GM11168 (cell line): ENCODE results near the gene MPHOSPH6.
"Not testable (repeated sequence)": the region's sequence is repeated elsewhere in the genome, so short reads cannot be mapped to it uniquely, and the experiment has no call there.

Experiments used
- in situ Hi-C: fragments of 300-500 bp; cut with MboI; formaldehyde crosslinking; loops from one replicate; pipeline ENCODE4 v1.12.0; 2022; ENCODE audit warnings: low sequenced_read_pairs; ENCODE audit not compliant: unreplicated experiment

MPHOSPH6 gene

DNA sequence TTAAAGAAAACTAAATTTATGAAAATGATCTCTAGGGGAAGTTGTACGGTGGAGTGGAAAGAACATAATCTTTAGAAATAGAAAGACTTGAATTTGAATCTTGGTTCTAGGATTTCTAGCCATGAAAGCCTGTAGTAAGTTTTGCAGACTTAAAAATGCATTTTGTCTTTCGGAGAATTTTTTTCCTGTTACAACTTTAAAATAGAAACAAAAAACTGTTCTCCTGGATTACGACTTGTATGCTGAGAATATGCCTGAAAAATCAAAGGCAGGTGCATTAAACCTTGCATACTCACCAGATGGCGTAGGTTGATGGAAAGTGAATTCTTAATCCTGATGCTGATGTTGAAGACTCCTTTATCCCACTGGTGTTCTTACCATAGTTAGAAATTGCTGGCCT, 7.5 kb upstream of the MPHOSPH6 start:
- in situ Hi-C loops = no loop called here

DNA sequence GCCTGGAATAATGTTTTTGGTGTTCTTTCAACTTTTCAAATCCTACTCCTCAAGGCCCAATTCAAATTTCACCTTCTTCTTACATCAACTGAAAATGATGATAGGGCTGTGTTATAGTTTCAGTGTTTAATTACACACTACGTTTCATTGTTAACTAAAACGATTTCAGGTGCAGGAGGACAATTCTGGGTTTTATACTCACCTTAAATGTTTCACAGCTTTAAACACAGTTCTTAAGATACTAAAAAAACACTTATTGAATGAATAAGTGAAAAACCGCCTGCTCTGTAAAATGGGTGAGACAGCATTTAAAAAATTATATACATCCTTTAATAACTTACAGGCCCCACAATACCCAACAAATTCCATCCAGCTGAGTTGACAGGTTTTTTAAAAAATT, 6.2 kb upstream of the MPHOSPH6 start:
- in situ Hi-C loops = no loop called here

DNA sequence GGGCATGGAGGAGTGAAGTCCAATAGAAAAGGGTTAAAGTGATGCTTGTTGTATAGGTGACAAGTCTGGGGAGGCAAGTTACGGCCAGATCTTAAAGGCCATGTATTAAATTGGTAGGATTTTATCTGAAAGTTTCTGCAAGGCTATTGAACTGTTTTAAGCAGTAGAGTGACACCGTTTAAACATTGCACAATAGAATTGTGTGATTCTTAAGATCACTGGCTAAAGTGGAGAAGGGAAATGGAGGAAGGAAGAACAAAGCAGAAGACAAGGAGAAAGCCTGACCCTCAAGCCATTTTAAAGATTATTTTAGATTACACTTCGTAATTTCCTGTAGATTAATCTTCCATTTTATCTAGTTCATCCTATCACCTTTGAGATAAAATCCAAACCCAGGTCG, 5.6 kb upstream of the MPHOSPH6 start:
- in situ Hi-C loops = no loop called here

DNA sequence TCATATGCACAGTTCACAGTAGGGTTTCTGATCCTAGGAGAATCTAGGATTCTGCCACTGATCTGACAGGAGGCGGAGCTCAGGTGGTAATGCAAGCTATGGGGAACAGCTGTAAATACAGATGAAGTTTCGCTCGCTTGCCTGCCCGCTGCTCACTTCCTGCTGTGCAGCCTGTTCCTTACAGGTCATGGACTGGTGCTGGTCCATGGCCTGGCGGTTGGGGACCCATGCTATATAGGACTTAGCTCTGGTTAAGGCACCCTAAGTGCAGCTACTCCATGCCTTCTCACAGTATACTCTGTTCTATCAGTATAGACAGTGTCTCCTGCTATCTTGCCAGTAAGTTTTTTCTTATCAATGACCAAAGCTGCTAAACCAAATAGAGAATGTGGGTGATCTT, 2.4 kb downstream of the MPHOSPH6 start:
- in situ Hi-C loops = no loop called here

DNA sequence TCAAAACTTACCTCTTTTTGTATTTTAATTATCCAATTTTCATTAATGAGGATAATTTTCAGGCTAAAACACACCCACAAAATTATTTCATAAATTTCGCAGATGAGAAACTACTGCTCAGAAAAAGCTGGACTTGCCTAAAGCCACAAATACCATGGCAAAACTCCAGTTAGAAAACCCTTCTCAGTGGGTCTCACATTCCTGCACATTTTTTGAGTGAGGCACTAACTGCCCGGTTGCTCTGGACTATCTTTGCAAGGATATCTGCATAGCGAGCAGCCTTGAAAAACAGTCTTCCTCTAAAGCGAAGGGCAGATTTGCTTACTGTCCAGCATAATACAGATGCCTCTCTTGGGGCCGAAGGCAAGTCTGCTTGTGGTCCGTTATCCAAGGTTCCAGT, 9.8 kb downstream of the MPHOSPH6 start:
- in situ Hi-C loops = no loop called here

DNA sequence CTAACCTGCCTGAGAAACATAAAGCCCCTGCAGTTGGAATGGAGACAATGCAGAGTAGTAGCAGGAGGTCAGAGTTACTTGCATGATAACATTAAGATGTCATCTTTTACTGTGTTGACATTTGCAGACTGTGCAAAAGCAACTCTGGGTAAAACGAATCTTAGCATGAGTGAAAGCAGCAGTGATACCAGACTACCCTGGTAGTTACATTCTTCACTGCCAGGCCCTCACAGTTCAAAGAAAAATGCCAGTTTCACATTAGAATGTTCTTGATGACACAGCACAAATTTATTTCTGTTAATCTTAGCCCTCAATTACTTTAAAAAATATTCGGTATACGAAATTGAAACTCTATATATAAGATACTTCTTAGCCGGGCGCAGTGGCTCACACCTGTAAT, 12.2 kb downstream of the MPHOSPH6 start:
- in situ Hi-C loops = no loop called here

DNA sequence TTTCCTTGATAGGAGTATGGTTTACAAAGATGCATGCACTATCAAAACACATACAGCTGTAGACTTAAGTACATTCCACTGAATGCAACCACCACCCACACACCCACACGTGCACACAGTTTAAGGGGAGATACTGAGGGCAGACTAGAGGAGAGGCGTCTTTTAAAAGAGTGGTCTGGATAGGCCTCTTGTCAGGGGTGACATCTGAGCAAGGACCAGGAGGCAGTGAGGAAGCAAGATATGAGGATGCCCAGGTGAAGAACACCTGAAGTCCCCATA, 12.6 kb downstream of the MPHOSPH6 start:
- in situ Hi-C loops = no loop called here

DNA sequence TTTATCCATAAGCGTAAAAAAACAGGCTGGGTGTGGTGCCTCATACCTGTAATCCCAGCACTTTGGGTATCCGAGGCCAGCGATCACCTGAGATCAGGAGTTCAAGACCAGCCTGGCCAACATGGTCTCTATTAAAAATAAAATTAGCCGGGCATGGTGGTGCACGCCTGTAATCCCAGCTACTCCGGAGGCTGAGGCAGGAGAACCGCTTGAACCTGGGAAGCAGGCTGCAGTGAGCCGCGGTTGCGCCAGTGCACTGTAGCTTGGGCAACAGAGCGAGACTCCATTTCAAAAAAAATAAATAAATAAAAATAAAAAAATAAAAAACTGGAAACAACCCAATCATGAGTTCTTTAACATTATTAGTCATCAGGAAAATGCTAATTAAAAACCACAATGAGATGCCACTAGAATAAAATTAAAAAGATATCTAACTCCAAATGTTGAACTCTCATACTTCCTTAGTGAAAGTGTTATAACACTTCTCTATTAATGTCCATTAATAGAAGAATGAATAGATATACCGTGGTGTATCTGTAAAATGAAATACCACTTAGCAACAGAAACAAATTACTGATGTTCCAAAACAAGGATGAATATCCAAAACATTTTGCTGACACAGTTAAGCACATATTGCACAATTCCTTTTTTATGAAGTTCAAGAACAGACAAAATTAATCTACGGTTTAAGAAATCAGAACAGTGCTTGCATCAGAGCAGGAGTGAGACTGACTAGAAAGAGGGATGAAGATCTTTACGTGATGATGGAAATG, 13.1 kb downstream of the MPHOSPH6 start:
- in situ Hi-C loops = no loop called here

DNA sequence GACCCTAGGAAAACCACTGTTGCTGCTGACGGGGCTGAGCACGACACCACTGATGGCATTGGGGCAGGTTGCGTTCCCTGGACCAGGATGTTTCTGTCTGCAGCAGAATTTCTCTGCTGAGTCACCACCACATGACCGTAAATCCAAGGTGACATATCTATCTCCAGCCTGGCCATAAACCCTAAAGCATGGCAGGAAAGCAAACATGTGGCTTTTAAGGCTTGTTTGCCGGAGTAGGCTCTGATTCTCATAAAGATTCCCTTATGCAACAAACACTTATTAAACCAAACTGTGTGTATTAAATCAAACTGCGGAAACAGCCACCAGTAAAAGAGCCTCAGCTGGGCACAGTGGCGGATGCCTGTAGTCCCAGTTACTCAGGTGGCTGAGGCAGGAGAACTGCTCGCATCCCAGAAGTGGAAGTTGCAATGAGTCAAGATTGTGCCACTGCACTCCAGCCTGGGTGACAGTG, 17.3 kb downstream of the MPHOSPH6 start:
- in situ Hi-C loops = no loop called here

DNA sequence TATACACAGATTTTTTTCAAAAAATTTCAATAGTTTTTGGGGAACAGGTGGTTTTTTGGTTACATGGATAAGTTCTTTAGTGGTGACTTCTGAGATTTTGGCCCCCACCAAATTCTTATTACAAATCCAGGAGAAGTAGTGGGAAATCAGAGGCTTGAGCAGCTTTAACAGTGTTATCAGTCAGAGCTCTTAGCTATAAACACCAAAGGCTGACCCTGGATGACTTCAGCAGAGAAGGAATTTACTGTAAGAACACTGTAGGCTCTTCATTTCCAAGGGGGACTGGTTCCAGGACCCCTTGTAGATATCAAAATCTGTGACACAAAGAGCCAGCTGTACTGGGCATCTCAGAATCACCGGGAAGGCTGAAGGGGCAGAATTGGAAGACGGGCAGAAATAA, 17.8 kb downstream of the MPHOSPH6 start:
- in situ Hi-C loops = no loop called here

DNA sequence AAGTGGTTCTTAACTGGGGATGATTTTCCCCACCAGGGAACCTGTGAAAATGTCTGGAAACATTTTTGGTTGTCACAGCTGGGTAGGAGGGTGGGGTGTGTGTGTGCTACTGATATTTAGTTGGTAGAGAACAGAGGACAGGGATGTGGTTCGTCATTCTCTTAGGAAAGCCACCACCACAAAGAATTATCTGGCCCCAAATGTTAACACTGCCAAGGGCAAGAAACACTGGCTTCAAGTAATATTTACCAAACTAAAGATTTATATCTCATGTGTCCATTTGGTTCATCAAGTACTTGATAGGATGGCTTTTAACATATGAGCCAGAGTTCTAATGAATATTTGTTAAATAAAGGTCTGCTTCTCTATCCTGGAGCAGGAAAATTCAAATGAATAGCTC, 19.5 kb downstream of the MPHOSPH6 start:
- in situ Hi-C loops = no loop called here

DNA sequence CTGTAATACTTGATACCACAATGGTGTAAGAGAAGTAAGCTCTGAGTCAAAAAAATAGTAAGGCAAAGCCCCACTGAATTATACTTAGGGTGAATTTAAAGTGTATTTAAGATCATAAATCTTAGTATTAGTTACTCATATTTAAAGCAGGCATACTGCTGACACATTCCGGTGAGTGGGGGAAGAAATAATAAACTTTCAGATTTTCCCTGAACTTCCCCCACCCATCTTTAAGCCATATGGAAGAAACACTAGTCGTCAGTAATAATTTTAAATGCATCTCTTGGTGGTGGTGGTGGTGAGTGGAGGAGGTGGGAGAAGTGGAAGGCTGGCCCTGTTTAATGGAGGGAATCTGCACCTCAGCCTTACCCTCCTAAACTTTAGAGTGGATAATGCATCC, 20.5 kb downstream of the MPHOSPH6 start:
- in situ Hi-C loops = no loop called here

DNA sequence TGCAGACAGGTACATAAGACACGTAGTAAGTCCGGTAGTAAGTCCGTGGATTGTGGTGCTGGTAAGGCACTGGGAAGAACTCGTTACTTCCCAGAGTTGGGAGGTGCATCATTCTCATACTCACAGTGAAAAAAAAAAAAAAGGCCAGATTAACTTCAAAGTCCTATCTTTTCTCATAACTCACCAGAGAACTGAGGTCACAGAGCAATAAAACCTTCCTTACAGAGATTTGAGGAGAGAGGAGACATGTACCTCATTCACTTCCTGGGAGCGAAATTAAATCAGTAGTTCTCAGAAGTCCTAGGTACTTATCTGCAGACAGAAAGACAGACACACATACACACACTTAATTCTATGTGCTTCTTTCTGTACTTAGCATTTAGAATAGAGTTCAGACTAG, 22.5 kb downstream of the MPHOSPH6 start:
- in situ Hi-C loops = no loop called here

DNA sequence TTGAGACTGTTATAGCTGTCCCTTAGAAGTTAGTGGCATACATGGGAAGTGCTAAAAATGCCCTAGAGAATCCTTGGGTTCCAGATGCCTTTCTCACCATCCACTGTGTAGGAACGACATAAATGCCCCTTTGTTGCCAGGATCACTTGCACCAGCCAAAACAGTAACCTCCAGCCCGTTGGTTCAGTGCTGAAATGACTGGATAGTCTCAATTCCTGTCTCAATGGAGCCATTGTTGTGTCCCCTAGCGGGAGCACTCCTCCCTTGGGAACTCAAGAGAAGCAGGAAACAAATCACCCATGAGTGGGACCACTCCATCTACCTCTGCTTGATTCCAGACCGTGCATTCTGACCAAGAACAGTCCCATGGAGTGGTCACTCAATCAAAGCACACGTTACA, 23.1 kb downstream of the MPHOSPH6 start:
- in situ Hi-C loops = no loop called here

DNA sequence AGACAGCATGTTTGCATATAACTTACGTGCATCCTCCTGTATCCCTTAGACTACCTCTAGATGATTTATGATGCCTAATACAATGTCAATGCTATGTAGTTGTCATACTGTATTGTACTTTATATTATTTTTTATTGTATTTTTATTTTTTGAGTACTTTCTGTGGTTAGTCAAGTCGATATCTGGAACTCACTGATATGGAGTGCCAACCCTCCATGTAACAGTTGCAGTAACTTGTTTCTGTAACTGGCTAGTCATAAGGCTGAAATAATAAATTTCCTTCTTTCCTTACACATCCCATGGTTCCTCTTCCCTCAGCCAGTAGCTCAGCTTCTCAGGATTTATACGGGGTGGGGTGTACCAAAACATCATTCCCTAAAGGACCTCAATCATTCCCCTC, 23.5 kb downstream of the MPHOSPH6 start:
- in situ Hi-C loops = no loop called here

DNA sequence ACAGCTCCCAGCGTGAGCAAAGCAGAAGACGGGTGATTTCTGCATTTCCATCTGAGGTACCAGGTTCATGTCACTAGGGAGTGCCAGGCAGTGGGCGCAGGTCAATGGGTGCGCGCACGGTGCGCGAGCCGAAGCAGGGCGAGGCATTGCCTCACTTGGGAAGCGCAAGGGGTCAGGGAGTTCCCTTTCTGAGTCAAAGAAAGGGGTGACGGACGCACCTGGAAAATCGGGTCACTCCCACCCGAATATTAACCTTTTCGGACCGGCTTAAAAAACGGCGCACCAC, 30.8 kb downstream of the MPHOSPH6 start:
- in situ Hi-C loops = not testable (repeated sequence)

DNA sequence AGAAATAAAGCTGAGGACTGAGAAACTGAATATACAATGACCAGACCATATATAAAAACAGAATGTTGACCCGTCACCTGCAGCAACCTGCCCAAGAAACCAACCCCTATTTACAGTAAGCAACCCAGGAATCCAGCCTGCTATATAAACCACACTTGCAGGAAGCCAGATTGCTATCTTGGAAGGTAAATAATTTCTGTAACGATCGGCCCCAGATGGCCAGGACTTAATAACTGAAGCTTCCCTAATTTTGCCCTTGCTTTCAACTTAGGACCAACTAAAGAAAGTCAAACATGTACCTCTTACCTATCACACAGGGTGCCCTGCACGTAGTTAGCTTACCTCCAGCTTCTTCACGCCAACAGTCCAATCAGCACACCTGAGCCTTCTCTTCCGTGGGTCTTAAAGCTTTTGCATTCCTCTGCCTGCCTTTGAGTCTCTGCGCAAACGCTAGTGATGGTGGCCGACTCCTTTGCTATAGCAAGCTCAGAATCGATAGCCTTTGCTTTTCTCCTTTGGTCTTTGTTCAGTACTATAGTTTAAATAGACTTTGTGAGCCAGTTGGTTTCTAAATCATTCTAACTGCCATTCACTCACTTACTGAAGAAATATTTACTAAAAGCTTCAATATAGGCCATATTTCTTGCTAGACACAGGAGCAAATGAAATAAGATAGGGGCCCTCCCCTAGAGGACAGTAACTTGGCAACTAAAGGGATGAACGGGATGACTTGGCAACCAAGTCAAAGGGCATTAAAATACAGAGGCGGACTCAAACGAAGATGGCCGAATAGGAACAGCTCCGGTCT, 31.3 kb downstream of the MPHOSPH6 start:
- in situ Hi-C loops = no loop called here

DNA sequence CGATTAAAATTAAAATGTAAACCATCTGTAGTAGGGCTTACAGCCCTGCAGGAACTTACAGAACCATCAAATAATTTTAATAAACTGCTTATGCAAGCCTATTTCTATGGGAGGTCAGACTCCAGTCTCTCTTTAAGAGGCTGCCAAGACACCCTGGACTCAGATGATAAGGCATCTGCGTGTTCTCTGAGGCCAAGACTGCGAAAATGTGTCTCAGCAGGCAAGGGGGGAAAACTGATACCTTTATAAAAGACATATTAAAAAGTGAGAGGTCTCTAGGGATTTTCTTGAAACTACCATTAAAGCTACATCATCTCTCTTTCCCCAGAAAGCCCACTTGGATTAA, 32.2 kb downstream of the MPHOSPH6 start:
- in situ Hi-C loops = no loop called here

DNA sequence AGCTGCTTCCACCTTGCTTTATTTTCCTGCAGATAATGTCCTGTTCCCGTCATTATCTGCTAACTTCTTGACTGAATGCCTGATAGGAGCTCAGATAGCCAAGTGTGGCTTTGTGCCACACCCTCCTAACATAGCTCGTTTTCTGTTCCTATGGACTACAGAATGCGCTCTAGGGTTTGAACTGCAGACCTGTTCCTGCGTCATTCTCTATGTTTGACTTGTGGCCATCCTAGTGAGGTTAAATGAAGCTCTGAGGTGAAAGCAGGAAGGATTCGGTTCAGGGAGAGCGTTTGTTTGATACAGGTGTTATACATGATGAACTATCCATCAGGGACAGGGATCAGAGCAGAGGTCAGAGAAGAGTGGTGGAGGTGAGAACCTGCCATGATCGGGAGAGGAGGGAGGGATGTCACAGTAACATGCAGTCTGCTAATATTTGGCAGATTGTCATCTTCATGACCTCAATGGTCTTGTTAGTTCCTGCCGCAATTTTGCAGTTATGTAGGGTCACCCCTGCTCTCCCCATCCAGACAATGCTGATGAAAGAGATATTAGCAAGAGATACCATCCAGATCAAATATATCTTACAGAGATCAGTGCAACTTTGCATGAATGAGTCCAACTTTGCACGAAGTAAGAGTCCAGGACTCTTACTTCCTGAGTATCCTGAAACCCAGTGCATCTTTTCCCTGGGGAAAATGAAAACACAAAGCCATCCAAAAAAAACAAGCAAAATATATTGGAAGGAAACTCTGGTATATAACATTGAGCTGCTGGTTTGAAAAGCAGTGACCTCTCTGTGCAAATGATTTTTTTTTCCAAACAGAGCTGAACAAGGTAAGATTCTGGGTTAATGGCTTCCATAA, 32.8 kb downstream of the MPHOSPH6 start:
- in situ Hi-C loops = no loop called here

DNA sequence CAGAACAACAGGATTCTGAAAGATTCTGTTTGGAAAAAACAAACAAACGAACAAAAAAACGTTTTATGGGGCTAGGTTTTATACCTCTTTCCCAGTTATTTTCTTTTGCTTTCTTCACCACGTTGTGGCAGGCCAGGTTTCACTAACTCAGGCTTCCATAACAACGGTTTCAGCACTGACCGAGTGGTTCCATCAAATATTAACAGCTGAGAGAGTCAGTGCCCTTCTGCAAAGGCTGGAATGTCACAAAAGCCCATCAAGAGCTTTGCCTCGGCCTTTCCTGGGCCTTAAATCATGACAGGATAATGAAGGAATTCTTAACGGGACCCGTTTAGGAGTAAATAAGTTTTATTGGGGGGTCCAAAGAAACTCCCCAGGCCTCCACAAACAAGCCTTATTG, 34.2 kb downstream of the MPHOSPH6 start:
- in situ Hi-C loops = no loop called here

DNA sequence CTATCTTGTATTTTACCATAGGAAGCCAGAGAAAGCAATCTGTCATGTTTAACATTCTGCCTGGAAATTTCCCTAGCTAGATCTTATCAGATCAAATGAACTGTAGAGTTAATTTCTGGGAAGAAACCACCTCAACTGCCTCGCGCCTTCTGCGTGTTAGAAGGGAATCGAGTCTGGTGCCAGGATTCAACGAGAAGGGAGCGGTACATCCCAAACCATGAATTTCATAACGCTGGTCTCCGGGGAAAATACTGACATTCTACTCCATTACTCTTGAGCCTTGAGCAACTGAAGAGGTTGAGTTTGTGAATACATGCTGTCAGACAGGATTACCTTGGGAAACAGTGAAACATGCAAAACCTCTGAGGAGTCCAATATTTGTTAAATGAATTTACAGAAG, 35.2 kb downstream of the MPHOSPH6 start:
- in situ Hi-C loops = no loop called here
